OCI-LY1 (cell line): ENCODE measurements around the gene DNAH11.

Source experiments
- H2AFZ ChIP-seq: fragments of 200-600 bp; sonication (generic), shearing (Covaris generic); 2 replicates; pipeline ENCODE4 v1.6.0; 2014; ENCODE audit warnings: antibody characterized with exemption, mild to moderate bottlenecking, low read length
- H3F3A ChIP-seq: fragments of 200-600 bp; sonication (generic), shearing (Covaris generic); 2 replicates; pipeline ENCODE4 v1.6.0; 2014; ENCODE audit warnings: mild to moderate bottlenecking, antibody characterized with exemption, low read length, moderate library complexity; ENCODE audit not compliant: insufficient read depth
- H3K27ac ChIP-seq: fragments of 200-600 bp; sonication (generic); 2 replicates; pipeline ENCODE4 v1.5.1; 2014; ENCODE audit warnings: low read length, mixed run types, mild to moderate bottlenecking, low read depth; ENCODE audit not compliant: poor library complexity, severe bottlenecking
- H3K27me3 ChIP-seq: fragments of 200-600 bp; sonication (generic); 2 replicates; pipeline ENCODE4 v1.6.0; 2014; ENCODE audit warnings: antibody characterized with exemption, mild to moderate bottlenecking, low read length, moderate library complexity; ENCODE audit not compliant: insufficient read depth
- H3K36me3 ChIP-seq: fragments of 200-600 bp; sonication (generic); 2 replicates; pipeline ENCODE4 v1.6.1; 2014; ENCODE audit warnings: mild to moderate bottlenecking, antibody characterized with exemption, low read length, moderate library complexity, mixed read lengths; ENCODE audit not compliant: insufficient read depth
- H3K4me1 ChIP-seq: fragments of 200-600 bp; sonication (generic); 2 replicates; pipeline ENCODE4 v1.5.1; 2014; ENCODE audit warnings: mild to moderate bottlenecking, low read length, moderate library complexity; ENCODE audit not compliant: insufficient read depth, severe bottlenecking
- H3K4me2 ChIP-seq: fragments of 200-600 bp; sonication (generic), shearing (Covaris generic); 2 replicates; pipeline ENCODE4 v1.6.1; 2014; ENCODE audit warnings: low read length
- H3K4me3 ChIP-seq: fragments of 200-600 bp; sonication (generic); 2 replicates; pipeline ENCODE4 v1.5.1; 2014; ENCODE audit warnings: low read length, low read depth, mild to moderate bottlenecking, mixed read lengths; ENCODE audit not compliant: poor library complexity, severe bottlenecking
- H3K79me2 ChIP-seq: fragments of 200-600 bp; shearing (Covaris generic); 2 replicates; pipeline ENCODE4 v1.6.1; 2016; ENCODE audit warnings: mixed run types, low read length, mixed read lengths; ENCODE audit not compliant: insufficient read depth
- H3K9ac ChIP-seq: fragments of 200-600 bp; sonication (generic), shearing (Covaris generic); 2 replicates; pipeline ENCODE4 v1.6.1; 2014; ENCODE audit warnings: mild to moderate bottlenecking, low read length, mixed read lengths
- H3K9me2 ChIP-seq: fragments of 200-600 bp; sonication (generic), shearing (Covaris generic); 2 replicates; pipeline ENCODE4 v1.6.1; 2014; ENCODE audit warnings: low read depth, mild to moderate bottlenecking, low read length, mixed read lengths
- H3K9me3 ChIP-seq: fragments of 200-600 bp; shearing (Covaris generic); 2 replicates; pipeline ENCODE4 v1.6.1; 2014; ENCODE audit warnings: low read length, mixed read lengths
- H4K20me1 ChIP-seq: fragments of 200-600 bp; sonication (generic), shearing (Covaris generic); 2 replicates; pipeline ENCODE4 v1.6.0; 2016; ENCODE audit warnings: mild to moderate bottlenecking, low read length; ENCODE audit not compliant: insufficient read depth
- EZH2 ChIP-seq: fragments of 200-600 bp; sonication (generic), shearing (Covaris generic); IDR thresholded peaks from 2 replicates; pipeline ENCODE4 v1.8.0; 2017; ENCODE audit warnings: borderline replicate concordance, mixed run types, mild to moderate bottlenecking, antibody characterized with exemption, low read length, moderate library complexity, mixed read lengths
- TF ChIP-seq, protein P1 (sequence below): fragments of 200-600 bp; sonication (generic), shearing (Covaris generic); IDR thresholded peaks from 2 replicates; pipeline ENCODE4 v1.5.1; 2017; ENCODE audit warnings: mild to moderate bottlenecking, antibody characterized with exemption, low read length, moderate library complexity, mixed read lengths

DNAH11 gene

DNA sequence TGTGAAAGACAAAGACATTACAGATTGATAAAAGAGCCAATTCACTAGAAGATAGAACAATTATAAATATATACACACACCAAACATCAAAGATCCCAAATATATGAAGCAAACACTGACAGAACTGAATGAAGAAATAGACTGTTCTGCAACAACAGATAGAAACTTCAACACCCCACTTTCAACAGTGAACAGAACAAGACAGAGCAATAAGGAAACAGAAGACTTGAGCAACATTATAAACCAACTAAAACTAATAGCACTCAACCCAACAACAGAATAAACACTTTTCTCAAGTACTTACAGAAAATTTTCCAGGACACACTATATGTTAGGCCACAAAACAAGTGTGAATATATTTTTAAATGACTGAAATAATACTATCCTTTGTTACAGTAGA is 392.0 kb downstream of the DNAH11 start:
- no peak for TF ChIP-seq EZH2
- TF ChIP-seq, protein P1, sequence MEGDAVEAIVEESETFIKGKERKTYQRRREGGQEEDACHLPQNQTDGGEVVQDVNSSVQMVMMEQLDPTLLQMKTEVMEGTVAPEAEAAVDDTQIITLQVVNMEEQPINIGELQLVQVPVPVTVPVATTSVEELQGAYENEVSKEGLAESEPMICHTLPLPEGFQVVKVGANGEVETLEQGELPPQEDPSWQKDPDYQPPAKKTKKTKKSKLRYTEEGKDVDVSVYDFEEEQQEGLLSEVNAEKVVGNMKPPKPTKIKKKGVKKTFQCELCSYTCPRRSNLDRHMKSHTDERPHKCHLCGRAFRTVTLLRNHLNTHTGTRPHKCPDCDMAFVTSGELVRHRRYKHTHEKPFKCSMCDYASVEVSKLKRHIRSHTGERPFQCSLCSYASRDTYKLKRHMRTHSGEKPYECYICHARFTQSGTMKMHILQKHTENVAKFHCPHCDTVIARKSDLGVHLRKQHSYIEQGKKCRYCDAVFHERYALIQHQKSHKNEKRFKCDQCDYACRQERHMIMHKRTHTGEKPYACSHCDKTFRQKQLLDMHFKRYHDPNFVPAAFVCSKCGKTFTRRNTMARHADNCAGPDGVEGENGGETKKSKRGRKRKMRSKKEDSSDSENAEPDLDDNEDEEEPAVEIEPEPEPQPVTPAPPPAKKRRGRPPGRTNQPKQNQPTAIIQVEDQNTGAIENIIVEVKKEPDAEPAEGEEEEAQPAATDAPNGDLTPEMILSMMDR = no peak
- H3K9ac ChIP-seq = no peak overlapping the region
- H3F3A ChIP-seq = no peaks in the 10 kb centered on the region
- H3K4me1 ChIP-seq = peaks cover 7% of the 10 kb centered on the region
- no peaks in the 10 kb centered on the region for H3K9me2 ChIP-seq
- H3K27me3 ChIP-seq = no peaks in the 10 kb centered on the region
- no peaks in the 10 kb centered on the region for H4K20me1 ChIP-seq
- 0 out of 2 replicates have a peak, but pooled peaks cover 3% of the 10 kb centered on the region for H3K79me2 ChIP-seq
- H3K27ac ChIP-seq = no peak overlapping the region
- peaks cover 16% of the 10 kb centered on the region; the same call in 1 of the 2 replicates for H3K36me3 ChIP-seq
- no peak overlapping the region for H2AFZ ChIP-seq
- no peak overlapping the region for H3K4me2 ChIP-seq
- no peak overlapping the region for H3K4me3 ChIP-seq
- H3K9me3 ChIP-seq = peaks cover 7% of the 10 kb centered on the region; the same call in 1 of the 2 replicates

DNA sequence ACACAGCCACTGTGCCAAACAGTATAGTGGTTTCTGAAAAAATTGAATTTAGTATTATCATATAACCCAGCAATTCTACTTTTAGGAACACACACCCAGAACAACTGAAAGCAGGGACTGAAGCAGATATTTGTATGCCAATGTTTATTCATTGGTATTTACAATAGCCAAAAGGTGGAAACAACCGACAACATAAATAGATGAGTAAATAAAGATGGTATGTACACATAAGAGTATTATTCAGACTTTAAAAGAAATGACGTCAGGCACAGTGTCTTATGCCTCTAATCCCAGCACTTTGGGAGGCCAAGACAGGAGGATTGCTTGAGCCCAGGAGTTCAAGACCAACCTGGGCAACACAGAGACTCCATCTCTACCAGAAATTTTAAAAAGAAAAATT is 395.6 kb downstream of the DNAH11 start:
- Histone ChIP-seq H2AFZ (no peak overlapping the region), H4K20me1 (no peaks in the 10 kb centered on the region), H3K4me3 (no peak overlapping the region), H3K4me2 (no peak overlapping the region), H3K9me2 (no peaks in the 10 kb centered on the region), H3F3A (no peaks in the 10 kb centered on the region), H3K27me3 (no peaks in the 10 kb centered on the region), H3K79me2 (0 out of 2 replicates have a peak, but pooled peaks cover 3% of the 10 kb centered on the region), H3K36me3 (peaks cover 16% of the 10 kb centered on the region; the same call in 1 of the 2 replicates), H3K4me1 (peaks cover 30% of the 10 kb centered on the region), H3K9me3 (peaks cover 7% of the 10 kb centered on the region; the same call in 1 of the 2 replicates), H3K9ac (no peak overlapping the region), H3K27ac (no peak overlapping the region)
- TF ChIP-seq EZH2 = no peak
- TF ChIP-seq, protein P1 = no peak

DNA sequence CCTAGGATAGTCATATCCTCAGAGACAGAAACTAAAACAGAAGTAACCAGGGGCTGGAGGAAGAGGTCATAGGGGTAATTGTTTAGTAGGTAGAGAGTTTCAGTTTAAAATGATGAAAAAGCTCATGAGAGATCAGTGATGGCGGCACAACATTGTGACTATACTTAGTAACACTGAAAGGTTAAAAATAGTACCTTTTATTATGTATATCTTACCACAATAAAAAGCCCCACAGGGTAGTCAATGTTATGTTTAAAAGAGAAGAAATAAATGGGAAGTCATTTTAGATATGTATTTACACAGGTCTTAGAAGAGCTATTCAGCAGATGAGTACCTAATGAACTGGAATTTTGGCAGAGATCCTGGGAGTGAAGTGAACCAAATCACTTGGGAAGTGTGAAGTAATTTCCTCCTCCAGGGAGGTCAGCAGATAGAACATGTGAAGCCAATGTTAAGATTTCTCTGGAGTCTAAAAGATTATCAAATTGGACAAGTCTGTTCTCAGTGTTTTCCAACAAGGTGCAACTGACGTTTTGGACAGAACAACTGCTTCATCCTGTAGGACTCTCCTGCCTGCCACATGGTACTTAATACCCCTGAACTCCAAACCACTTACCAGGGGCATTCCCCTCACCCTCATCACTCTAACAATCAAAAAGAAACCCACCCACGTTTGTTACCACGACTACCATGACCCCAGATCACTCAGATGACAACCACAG is 396.5 kb downstream of the DNAH11 start:
- no peaks in the 10 kb centered on the region for H3K27me3 ChIP-seq
- no peak overlapping the region for H3K27ac ChIP-seq
- no peaks in the 10 kb centered on the region for H3K9me2 ChIP-seq
- no peaks in the 10 kb centered on the region for H4K20me1 ChIP-seq
- H3K9ac ChIP-seq = no peak overlapping the region
- 0 out of 2 replicates have a peak, but pooled peaks cover 3% of the 10 kb centered on the region for H3K79me2 ChIP-seq
- H3K4me3 ChIP-seq = no peak overlapping the region
- peaks cover 7% of the 10 kb centered on the region; the same call in 1 of the 2 replicates for H3K9me3 ChIP-seq
- H3K36me3 ChIP-seq = peaks cover 19% of the 10 kb centered on the region; the same call in 1 of the 2 replicates
- no peak for TF ChIP-seq EZH2
- TF ChIP-seq, protein P1 = no peak
- H3K4me2 ChIP-seq = no peak overlapping the region
- no peaks in the 10 kb centered on the region for H3F3A ChIP-seq
- H3K4me1 ChIP-seq = peaks cover 39% of the 10 kb centered on the region
- H2AFZ ChIP-seq = no peak overlapping the region
